SK-N-SH (cell line): Measurements from ENCODE around the gene REN. TPM values are rescaled to one million over a fixed set of nuclear protein-coding genes. Genes with fewer than 3 reads are reported as not detected.

Experiments used
- CTCF ChIA-PET: fragments of 300-600, 350-600 bp; formaldehyde crosslinking; extraction: SDS; loops from one replicate; lab custom pipeline; 2021; lab: Yijun Ruan, JAX
- POLR2A ChIA-PET: fragments of 350-600 bp; sonication (Branson Sonifier 250); formaldehyde crosslinking; extraction: SDS; loops from one replicate; lab custom pipeline; 2020; ENCODE audit warnings: antibody characterized with exemption, inconsistent platforms; lab: Yijun Ruan, JAX
- DNase-seq: peaks from one replicate; pipeline ENCODE4 v3.0.0; 2012
- H2AFZ ChIP-seq: fragments of 200-600 bp; sonication (generic); 2 replicates; pipeline ENCODE4 v1.8.1; 2016; ENCODE audit warnings: antibody characterized with exemption, mild to moderate bottlenecking, low read depth
- H3F3A ChIP-seq: fragments of 200-600 bp; sonication (generic); replicated peaks from 2 replicates; pipeline ENCODE3; 2016; ENCODE audit warnings: antibody characterized with exemption, mild to moderate bottlenecking; ENCODE audit not compliant: insufficient read depth
- H3K27ac ChIP-seq, 2 experiments: fragments of 200-500 bp in 1 of 2; fragments of 200-600 bp in 1 of 2; sonication (Bioruptor generic) in 1 of 2; sonication (generic), shearing (Covaris generic) in 1 of 2; 2 replicates each; pipeline versions ENCODE4 v1.5.1 to v1.6.1; 2014 to 2016; ENCODE audit warnings: low read depth in 2 of 2, inconsistent platforms in 1 of 2, low read length in 1 of 2, mild to moderate bottlenecking in 1 of 2, mixed read lengths in 1 of 2
- H3K27me3 ChIP-seq: fragments of 200-600 bp; sonication (generic), shearing (Covaris generic); 2 replicates; pipeline ENCODE4 v1.6.1; 2016; ENCODE audit warnings: mixed run types; ENCODE audit not compliant: insufficient read depth
- H3K36me3 ChIP-seq, 2 experiments: fragments of 200-500 bp in 1 of 2; fragments of 200-600 bp in 1 of 2; sonication (Bioruptor generic) in 1 of 2; sonication (generic) in 1 of 2; replicated peaks in 1 of 2; 2 replicates each; pipeline versions ENCODE3 to v1.5.1; 2014 to 2016; ENCODE audit warnings: low read length in 1 of 2, mild to moderate bottlenecking in 1 of 2; ENCODE audit not compliant: insufficient read depth in 2 of 2, control insufficient read depth in 1 of 2
- H3K4me1 ChIP-seq, 2 experiments: fragments of 200-500 bp in 1 of 2; fragments of 200-600 bp in 1 of 2; sonication (Bioruptor generic) in 1 of 2; sonication (generic), shearing (Covaris generic) in 1 of 2; 2 replicates each; pipeline versions ENCODE4 v1.5.1 to v1.6.1; 2014 to 2016; ENCODE audit warnings: low read depth in 1 of 2, low read length in 1 of 2, mixed run types in 1 of 2; ENCODE audit not compliant: insufficient read depth in 2 of 2, control insufficient read depth in 1 of 2
- H3K4me2 ChIP-seq: fragments of 200-600 bp; sonication (generic), shearing (Covaris generic); 2 replicates; pipeline ENCODE4 v1.6.1; 2017; ENCODE audit warnings: mixed run types
- H3K4me3 ChIP-seq, 2 experiments: fragments of 200-500 bp in 1 of 2; fragments of 200-600 bp in 1 of 2; sonication (Bioruptor generic) in 1 of 2; sonication (generic), shearing (Covaris generic) in 1 of 2; 2 replicates each; pipeline versions ENCODE4 v1.5.1 to v1.8.1; 2014 to 2016; ENCODE audit warnings: low read depth in 2 of 2, inconsistent platforms in 1 of 2, low read length in 1 of 2, mild to moderate bottlenecking in 1 of 2, mixed read lengths in 1 of 2, moderate library complexity in 1 of 2
- H3K79me2 ChIP-seq: fragments of 200-600 bp; sonication (generic); 2 replicates; pipeline ENCODE4 v1.8.1; 2017; ENCODE audit warnings: mild to moderate bottlenecking; ENCODE audit not compliant: insufficient read depth
- H3K9ac ChIP-seq: fragments of 200-600 bp; sonication (generic); 2 replicates; pipeline ENCODE4 v1.6.1; 2017; ENCODE audit warnings: mixed run types
- H3K9me2 ChIP-seq: fragments of 200-600 bp; sonication (generic); 2 replicates; pipeline ENCODE4 v1.6.1; 2017; ENCODE audit warnings: mixed run types
- H3K9me3 ChIP-seq: fragments of 200-600 bp; sonication (generic); 2 replicates; pipeline ENCODE4 v1.6.1; 2017; ENCODE audit warnings: mixed run types, mild to moderate bottlenecking, moderate library complexity
- H4K20me1 ChIP-seq: fragments of 200-600 bp; sonication (generic); 2 replicates; pipeline ENCODE4 v1.6.1; 2017; ENCODE audit warnings: mild to moderate bottlenecking, mixed run types; ENCODE audit not compliant: insufficient read depth
- CHD2 ChIP-seq: fragments of 150-350 bp; IDR thresholded peaks from 2 replicates; pipeline ENCODE4 v1.6.1; 2018; ENCODE audit warnings: low read length; ENCODE audit not compliant: partially characterized antibody
- ELF1 ChIP-seq: IDR thresholded peaks from 2 replicates; pipeline ENCODE4 v1.4.0; 2012
- EZH2phosphoT487 ChIP-seq: fragments of 200-600 bp; sonication (generic); IDR thresholded peaks from 2 replicates; pipeline ENCODE4 v1.6.1; 2017; ENCODE audit warnings: low read depth, mixed run types, mild to moderate bottlenecking, antibody characterized with exemption, moderate library complexity, borderline replicate concordance
- FOSL2 ChIP-seq: IDR thresholded peaks from 2 replicates; pipeline ENCODE4 v1.4.0; 2012; ENCODE audit warnings: low read depth, mild to moderate bottlenecking, moderate library complexity, borderline replicate concordance
- FOXJ3 ChIP-seq: sonication (generic); formaldehyde crosslinking; IDR thresholded peaks from 2 replicates; pipeline ENCODE4 v1.5.1; 2020; ENCODE audit warnings: mild to moderate bottlenecking, missing genetic modification reagents
- FOXM1 ChIP-seq: IDR thresholded peaks from 2 replicates; pipeline ENCODE4 v1.4.0; 2012; ENCODE audit warnings: low read depth, mild to moderate bottlenecking
- IRF3 ChIP-seq: fragments of 150-350 bp; IDR thresholded peaks from 2 replicates; pipeline ENCODE4 v1.6.1; 2016; ENCODE audit warnings: mild to moderate bottlenecking, low read depth, low read length
- MAX ChIP-seq: IDR thresholded peaks from 2 replicates; pipeline ENCODE4 v1.4.0; 2012; ENCODE audit warnings: low read depth
- MEF2A ChIP-seq: IDR thresholded peaks from 2 replicates; pipeline ENCODE4 v1.4.0; 2012; ENCODE audit warnings: low read depth, borderline replicate concordance
- MXI1 ChIP-seq: IDR thresholded peaks from 2 replicates; pipeline ENCODE4 v1.6.1; 2012; ENCODE audit warnings: mild to moderate bottlenecking, low read depth, low read length, improper control_type of control experiment
- NRF1 ChIP-seq: IDR thresholded peaks from 2 replicates; pipeline ENCODE4 v1.6.1; 2012; ENCODE audit warnings: low read depth, mild to moderate bottlenecking, low read length
- POLR2AphosphoS5 ChIP-seq: IDR thresholded peaks from 2 replicates; pipeline ENCODE4 v1.6.1; 2012; ENCODE audit warnings: low read depth, low read length
- RCOR1 ChIP-seq: fragments of 150-350 bp; IDR thresholded peaks from 2 replicates; pipeline ENCODE4 v1.6.1; 2017; ENCODE audit warnings: antibody characterized with exemption, low read length
- REST ChIP-seq: IDR thresholded peaks from 2 replicates; pipeline ENCODE4 v1.6.1; 2012; ENCODE audit warnings: mild to moderate bottlenecking, low read depth, low read length, moderate library complexity
- SMC3 ChIP-seq: IDR thresholded peaks from 2 replicates; pipeline ENCODE4 v1.6.1; 2012; ENCODE audit warnings: low read depth, low read length, improper control_type of control experiment
- TAF1 ChIP-seq: IDR thresholded peaks from 2 replicates; pipeline ENCODE4 v1.6.1; 2012; ENCODE audit warnings: low read depth, mild to moderate bottlenecking, low read length, moderate library complexity, borderline replicate concordance
- TEAD4 ChIP-seq: IDR thresholded peaks from 2 replicates; pipeline ENCODE4 v1.4.0; 2012; ENCODE audit warnings: mild to moderate bottlenecking, borderline replicate concordance; ENCODE audit not compliant: insufficient read depth
- USF1 ChIP-seq: IDR thresholded peaks from 2 replicates; pipeline ENCODE4 v1.4.0; 2012; ENCODE audit warnings: low read depth, borderline replicate concordance
- USF2 ChIP-seq: fragments of 150-350 bp; IDR thresholded peaks from 2 replicates; pipeline ENCODE4 v1.6.1; 2017; ENCODE audit warnings: antibody characterized with exemption, low read length, low read depth, borderline replicate concordance
- WGBS: methylation state at CpG from one replicate; pipeline ENCODE4 v1.1.6; 2017; ENCODE audit warnings: low lambda C conversion rate; 5-methylcytosine and 5-hydroxymethylcytosine counted together
- polyA plus RNA-seq, 3 experiments: library from polyadenylated mRNA; depleted of rRNA; stranded (reverse); fragments of >200 nt; gene quantifications; 2 replicates each; pipeline ENCODE4 v1.2.3, GENCODE V29; 2012

The REN gene
- polyA plus RNA-seq, 1 of the 3 experiments (the other 2 are of a cell fraction): not detected

- Histone ChIP-seq H3K27me3 (no peaks in the 10 kb centered on the region), H3K4me2 (no peak overlapping the region), H3K4me1 (peaks cover 2 to 26% of the 10 kb centered on the region in 2 experiments; a peak in 2 of 4 replicates), H3K9ac (no peak overlapping the region), H2AFZ (no peak overlapping the region), H3K27ac (no peak overlapping the region), H3K9me2 (no peaks in the 10 kb centered on the region), H3F3A (no peaks in the 10 kb centered on the region), H3K36me3 (no peaks in the 10 kb centered on the region), H3K79me2 (no peaks in the 10 kb centered on the region), H4K20me1 (no peaks in the 10 kb centered on the region), H3K4me3 (no peak overlapping the region), H3K9me3 (no peaks in the 10 kb centered on the region)
- TF ChIP-seq MXI1 (no peak), FOXJ3 (no peak), CHD2 (no peak), SMC3 (no peak), ELF1 (no peak), REST (no peak), IRF3 (no peak), MEF2A (no peak), USF2 (no peak), FOXM1 (no peak), TAF1 (no peak), MAX (no peak), NRF1 (no peak), EZH2phosphoT487 (no peak), FOSL2 (no peak), RCOR1 (no peak), USF1 (no peak), POLR2AphosphoS5 (no peak), TEAD4 (no peak)
- CTCF ChIA-PET: interaction anchor here (0.9 to 1.7 kb wide), 5 partner anchors 11 to 204 kb away, joined by 4 to 5 read pairs (median 5); partner anchors contain the start of gene GOLT1A
- DNase-seq: no peak
- WGBS: 65% methylated on average over 2 of the region's 2 CpGs
- POLR2A ChIA-PET: no interaction called here
These were observed 27.9 kb upstream of the REN start for GRCh38 chr1:204194080-204194479.
